NCI-H2081 (cell line): ENCODE measurements around the gene NXPH2.
"Not testable (repeated sequence)": the region's sequence is repeated elsewhere in the genome, so short reads cannot be mapped to it uniquely, and the experiment has no call there.

Experiments used
- DNase-seq, 2 experiments: peaks; one replicate each; lab custom pipeline; 2025; lab: John Stamatoyannopoulos, UW

Gene NXPH2

DNA sequence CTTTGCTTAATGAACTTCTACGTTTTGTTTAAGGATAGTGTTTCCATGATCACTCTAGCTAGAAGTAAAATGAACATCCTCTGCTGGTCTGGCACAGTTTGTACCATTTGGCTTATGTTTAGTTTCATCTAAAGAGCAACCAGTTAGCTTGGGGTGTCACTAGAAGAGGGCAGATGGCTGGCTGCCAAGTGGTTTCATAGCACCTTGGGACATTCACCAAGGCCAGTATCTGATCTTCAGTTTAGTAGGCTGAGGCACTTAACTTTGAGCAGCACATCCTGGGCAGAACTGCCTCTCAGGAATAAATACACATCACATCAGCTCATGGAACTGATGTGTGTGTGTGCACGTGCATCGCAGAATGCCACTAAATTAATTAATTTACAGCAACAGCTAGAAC is 68.4 kb downstream of the NXPH2 start:
- DNase-seq: no peak

GRCh38 chr2:138708682-138709241 is 71.4 kb downstream of the NXPH2 start:
- DNase-seq: peak; percentile 34 to 68

DNA sequence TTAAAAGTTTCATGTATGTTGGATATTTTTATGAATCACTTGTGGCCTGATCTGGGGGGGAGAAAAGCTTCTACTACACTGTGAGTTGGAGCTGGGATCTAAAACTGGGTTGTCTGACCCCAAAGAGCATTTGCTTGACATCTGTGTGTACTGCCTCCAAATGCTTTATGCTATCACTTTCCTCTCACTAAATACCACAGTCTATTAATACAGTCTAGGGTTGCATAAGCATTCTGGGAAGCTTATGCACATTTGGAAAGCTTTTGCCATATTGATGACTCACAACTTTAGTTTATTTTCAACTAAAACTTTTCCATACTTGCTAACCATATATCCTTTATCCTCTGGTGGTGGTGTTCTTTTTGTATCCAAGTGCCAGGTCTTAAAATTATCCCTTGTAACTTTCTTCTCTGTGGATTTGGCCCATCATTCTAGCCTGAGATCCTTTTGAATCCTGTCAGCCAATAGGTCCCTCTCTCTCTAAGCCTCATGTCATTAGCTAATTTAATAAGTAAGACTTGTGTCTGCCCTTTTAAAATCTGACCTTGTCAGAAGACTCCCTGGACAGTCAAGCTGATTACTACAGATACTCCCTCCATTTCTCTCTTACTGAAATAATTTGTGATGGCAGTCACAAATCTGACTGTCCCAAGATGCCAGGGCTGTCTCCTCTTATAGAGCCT is 72.7 kb downstream of the NXPH2 start:
- no peak for DNase-seq

GRCh38 chr2:138703242-138703641 is 76.9 kb downstream of the NXPH2 start:
- no peak for DNase-seq

DNA sequence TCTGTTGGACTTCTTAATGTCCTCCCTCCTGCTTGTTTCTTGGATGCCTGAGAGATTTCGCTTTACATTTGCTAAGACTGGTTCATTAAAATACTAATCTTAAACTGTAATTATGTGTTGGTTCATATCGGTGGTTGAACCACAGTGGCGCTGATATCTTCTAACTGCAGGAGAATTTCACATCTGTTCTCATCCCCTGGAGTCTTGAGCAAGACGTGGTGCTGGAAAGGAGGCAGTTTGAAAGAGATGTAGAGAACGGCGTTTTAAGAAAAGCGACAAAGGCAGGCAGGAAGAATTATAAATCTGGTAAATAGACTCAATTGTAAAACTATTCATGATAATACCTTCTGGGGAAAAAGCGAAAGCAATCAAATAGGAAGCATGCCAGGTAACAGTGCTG is 79.5 kb downstream of the NXPH2 start:
- DNase-seq: no peak

- no peak for DNase-seq
Measured at GRCh38 chr2:138699421-138699820, 80.8 kb downstream of the NXPH2 start.

- no peak for DNase-seq
Measured at GRCh38 chr2:138698428-138698827, 81.8 kb downstream of the NXPH2 start.

DNA sequence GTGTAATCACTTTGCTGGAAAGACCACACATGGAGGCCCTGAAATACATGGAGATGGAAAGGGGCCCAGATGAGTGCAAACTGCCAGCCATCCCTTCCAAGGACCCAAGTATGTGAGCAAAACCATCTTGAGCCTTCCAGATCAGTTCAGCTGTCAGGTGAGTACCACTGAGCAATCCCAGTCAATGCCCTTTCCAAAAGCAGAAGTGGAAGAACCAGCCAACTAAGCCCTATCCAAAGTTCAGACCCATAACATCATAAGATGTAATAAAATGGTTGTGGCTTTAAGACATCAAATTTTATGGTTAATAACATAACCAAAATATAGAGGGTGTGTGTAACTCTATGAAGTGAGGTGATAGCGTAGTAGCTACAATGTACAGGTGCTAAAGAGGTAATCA is 88.5 kb downstream of the NXPH2 start:
- no peak for DNase-seq

- no peak for DNase-seq
Measured at GRCh38 chr2:138689705-138690104, 90.5 kb downstream of the NXPH2 start.

- DNase-seq: no peak
Measured at GRCh38 chr2:138682163-138682562, 98.0 kb downstream of the NXPH2 start.

- DNase-seq: no peak
Measured at GRCh38 chr2:138677221-138677620, 103.0 kb downstream of the NXPH2 start.

- DNase-seq: no peak
Measured at GRCh38 chr2:138676619-138677021, 103.6 kb downstream of the NXPH2 start.

GRCh38 chr2:138671566-138671965 is 108.6 kb downstream of the NXPH2 start:
- DNase-seq: no peak

GRCh38 chr2:138670734-138671133 is 109.5 kb downstream of the NXPH2 start:
- DNase-seq: no peak

DNA sequence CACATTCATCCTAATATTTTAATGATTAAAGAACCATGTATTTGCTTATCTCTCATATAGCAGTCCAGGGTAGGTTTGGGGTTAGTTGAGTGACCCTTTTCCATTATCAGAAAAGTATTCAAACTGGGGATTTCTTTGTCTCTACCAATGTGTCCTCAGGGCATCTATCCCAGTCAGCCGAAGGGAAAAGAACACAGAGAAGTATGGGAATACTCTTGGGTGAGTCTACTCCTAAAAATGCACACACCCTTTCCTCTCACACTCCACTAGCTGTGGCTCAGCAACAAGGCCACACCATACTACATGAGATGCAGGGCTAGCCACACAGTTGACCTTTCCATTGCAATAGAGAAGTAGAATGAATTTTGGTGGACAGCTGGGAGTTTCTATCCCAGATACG is 114.3 kb downstream of the NXPH2 start:
- no peak for DNase-seq

DNA sequence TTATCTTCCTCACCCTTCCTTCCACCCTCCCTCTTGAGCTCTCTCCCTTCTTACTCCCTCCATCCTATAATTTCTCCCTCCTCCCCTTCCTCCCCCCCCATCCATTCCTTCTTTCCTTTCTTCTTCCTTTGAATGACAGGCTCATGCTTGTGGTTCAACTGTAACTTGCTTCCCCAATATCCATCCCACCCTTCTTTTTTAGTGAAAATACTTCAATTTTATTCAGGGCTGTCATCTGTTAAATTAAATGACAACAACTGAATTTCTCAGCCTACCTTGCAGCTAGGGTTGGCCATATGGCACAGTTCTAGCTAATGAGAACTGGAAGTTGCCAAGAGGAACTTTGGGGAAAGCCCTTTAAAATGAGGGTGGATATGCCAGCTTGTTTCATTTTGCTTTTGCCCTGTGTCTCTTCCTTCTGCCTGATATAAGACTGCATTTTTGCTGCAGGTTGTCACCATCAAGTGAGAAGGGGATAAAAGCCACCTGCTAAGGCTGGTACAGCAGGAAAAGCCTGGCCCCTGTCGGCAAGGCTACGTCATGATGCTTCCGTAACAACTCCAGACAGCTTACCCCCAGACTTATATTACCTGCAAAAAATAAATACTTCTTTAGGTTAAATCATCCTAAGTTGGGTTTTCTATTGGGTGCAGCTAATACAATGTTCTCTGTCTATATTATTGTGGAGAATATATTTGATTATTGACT is 121.8 kb downstream of the NXPH2 start:
- no peak for DNase-seq

DNA sequence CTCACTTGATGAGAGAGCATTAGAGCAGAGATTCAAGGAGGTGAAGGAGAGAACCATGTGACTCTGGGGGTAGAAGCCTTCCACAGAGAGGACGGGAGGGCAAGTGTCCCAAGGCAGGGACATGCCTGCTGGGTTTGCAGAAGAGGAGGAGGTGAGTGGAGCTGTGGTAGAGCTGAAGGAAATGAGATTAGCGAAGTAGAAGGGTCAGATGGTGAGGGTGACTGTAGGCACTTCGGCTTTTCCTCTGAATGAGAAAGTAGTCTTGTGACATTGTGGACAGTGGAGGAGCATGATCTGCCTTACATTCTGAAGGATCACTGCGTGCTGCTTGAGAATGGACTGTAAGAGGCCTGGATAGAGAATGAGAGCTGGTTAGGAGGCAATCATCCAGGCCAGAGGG is 126.0 kb downstream of the NXPH2 start:
- DNase-seq: no peak

GRCh38 chr2:138652378-138652777 is 127.8 kb downstream of the NXPH2 start:
- DNase-seq: no peak

DNA sequence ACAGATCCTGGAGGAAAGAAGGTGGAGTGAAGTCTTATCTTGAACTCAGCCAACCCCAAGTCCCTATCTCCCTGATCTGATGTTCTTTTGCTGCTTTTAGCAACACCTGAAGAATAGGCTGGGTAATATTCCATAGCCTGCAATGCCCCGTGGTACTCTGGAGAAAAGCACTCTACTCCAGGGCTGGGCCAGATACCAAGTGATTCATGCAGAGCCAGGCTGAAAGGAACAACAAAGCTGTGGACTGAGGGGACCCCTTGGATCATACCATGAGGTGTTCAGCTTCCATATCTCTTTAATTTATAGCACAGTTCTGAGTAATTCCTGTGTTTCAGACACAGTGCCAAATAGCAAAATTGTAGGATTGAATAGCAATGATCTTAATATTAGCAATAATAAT is 130.6 kb downstream of the NXPH2 start:
- DNase-seq: no peak

DNA sequence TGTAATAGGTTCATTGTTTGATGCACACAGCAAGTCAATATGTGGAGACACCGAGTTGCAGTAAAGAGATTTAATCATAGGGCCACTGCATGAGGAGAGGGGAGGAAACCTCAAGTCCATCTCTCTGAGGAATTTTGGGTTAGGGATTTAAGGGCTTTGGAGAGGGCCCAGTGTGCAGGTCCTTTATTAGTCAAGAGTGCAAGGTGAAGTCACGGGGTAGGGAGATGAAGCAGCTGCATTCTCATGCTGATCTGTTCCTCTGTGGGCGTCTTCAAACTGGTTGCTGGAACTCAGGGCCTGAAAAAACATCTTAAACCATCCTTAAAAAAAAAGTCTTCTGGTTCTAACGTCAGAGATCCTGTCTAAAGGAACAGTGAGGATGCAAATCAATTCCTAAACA is 131.6 kb downstream of the NXPH2 start:
- DNase-seq: no peak

DNA sequence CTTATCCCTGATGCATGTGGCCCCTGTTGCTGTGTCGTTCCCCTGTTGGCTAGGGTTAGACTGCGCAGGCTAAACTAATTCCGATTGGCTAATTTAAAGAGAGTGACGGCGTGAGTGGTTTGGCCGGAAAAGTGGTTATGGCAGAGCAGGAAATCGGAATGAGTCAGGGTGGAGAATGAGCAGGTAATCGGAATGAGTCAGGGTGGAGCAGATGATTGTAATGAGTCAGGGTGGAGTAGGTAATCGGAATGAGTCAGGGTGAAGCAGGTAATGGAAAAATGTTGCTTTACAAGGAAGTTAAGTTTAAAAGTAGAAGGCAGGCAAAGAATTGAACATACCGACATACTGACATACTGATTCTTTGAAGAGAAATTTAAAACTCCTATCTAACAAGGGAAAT is 135.4 kb downstream of the NXPH2 start:
- DNase-seq: not testable (repeated sequence)

DNA sequence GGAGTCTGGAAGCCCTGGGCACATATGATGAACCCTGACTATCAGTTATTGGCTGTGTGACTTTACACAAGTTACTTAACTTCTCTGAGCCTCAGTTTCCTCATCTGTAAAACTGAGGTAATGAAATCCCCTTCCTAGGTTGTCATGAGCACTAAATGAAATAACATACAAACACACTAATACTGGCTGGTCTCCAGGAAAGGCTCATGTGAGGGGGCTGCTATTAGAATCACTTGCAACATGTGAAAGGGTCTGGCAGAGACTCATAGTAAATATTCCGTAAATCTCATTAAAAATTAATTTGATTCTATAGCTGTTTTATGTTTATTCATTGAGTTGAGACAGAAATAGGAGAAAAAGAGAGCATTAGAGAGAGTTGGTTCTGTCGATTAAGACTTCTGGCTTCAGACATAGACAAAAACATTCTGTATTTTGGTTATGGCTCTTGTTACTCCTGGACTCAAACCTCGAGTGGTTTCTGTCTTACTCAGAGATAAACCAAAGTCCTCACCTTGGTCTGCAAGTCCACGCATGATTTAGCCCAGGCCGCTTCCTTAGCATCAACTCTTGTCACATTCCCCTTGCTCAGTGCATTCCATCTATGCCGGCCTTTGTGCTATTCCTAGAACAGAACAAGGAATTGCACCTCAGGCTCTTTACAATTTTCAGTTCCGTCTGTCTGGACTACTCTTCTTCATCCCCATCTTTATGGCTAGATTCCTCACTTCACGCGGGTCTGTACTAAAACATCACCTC is 139.1 kb downstream of the NXPH2 start:
- DNase-seq: no peak

DNA sequence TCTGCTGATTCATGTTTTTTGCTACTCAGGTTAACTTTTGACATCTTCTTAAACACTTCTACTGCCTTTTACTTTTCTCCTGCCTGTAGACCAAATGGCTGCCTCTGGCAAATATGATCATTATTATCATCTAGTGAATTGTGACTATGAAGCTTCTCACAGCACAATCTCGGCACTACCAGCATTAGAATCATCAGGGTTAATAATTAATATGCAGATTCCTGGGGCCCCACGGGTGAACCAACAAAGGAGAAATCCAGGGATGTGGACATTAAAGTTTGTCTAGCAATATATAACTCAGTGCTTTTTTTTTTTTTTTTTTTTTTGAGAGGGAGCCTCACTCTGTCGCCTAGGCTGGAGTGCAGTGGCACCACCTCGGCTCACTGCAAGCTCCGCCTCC is 142.5 kb downstream of the NXPH2 start:
- no peak for DNase-seq
